ENCODE measurements around the gene DMAC2L. TPM values are rescaled to one million over a fixed set of nuclear protein-coding genes. Genes with fewer than 3 reads are reported as not detected.
"Not testable (repeated sequence)": the region's sequence is repeated elsewhere in the genome, so short reads cannot be mapped to it uniquely, and the experiment has no call there.

DMAC2L gene
- total RNA-seq, 1 donor from 2014 or later: 10.8 TPM

- FAIRE-seq (no peak), DNase-seq (ENCODE audit: low read depth) (no peak)
- Histone ChIP-seq H3K36me3 (ENCODE audit: control insufficient read depth, insufficient read depth, low read length) (no peaks in the 10 kb centered on the region), H3K4me3 (ENCODE audit: low read depth, low read length) (no peak overlapping the region), H3K27me3 (ENCODE audit: control insufficient read depth, insufficient read depth, low read length) (no peaks in the 10 kb centered on the region)
- TF ChIP-seq CTCF (IDR thresholded peaks at IDR 0.05; ENCODE audit: insufficient read depth, low read length, severe bottlenecking): no peak
Measured at GRCh38 chr14:50348933-50349332, 36.8 kb downstream of the DMAC2L start.

- no peak overlapping the region for H3K4me3 ChIP-seq (ENCODE audit: low read depth, low read length)
Measured at GRCh38 chr14:50350975-50351374, 38.9 kb downstream of the DMAC2L start.

GRCh38 chr14:50352584-50352983 lies 40.5 kb downstream of the DMAC2L start:
- no peaks in the 10 kb centered on the region for H3K36me3 ChIP-seq (ENCODE audit: control insufficient read depth, insufficient read depth, low read length)
- no peak for TF ChIP-seq CTCF (IDR thresholded peaks at IDR 0.05; ENCODE audit: insufficient read depth, low read length, severe bottlenecking)
- FAIRE-seq: no peak
- H3K4me3 ChIP-seq (ENCODE audit: low read depth, low read length): no peak overlapping the region
- H3K27me3 ChIP-seq (ENCODE audit: control insufficient read depth, insufficient read depth, low read length): no peaks in the 10 kb centered on the region
- DNase-seq (ENCODE audit: low read depth): no peak

More at GRCh38 chr14:50350975-50351374, 38.9 kb downstream of the DMAC2L start:
- DNase-seq (ENCODE audit: low read depth): no peak
- TF ChIP-seq CTCF (IDR thresholded peaks at IDR 0.05; ENCODE audit: insufficient read depth, low read length, severe bottlenecking): no peak
- Histone ChIP-seq H3K27me3 (ENCODE audit: control insufficient read depth, insufficient read depth, low read length) (no peaks in the 10 kb centered on the region), H3K36me3 (ENCODE audit: control insufficient read depth, insufficient read depth, low read length) (no peaks in the 10 kb centered on the region)
- no peak for FAIRE-seq

- no peak for DNase-seq (ENCODE audit: low read depth)
- Histone ChIP-seq H3K36me3 (ENCODE audit: control insufficient read depth, insufficient read depth, low read length) (no peaks in the 10 kb centered on the region), H3K4me3 (ENCODE audit: low read depth, low read length) (no peak overlapping the region), H3K27me3 (ENCODE audit: control insufficient read depth, insufficient read depth, low read length) (no peaks in the 10 kb centered on the region)
- no peak for TF ChIP-seq CTCF (IDR thresholded peaks at IDR 0.05; ENCODE audit: insufficient read depth, low read length, severe bottlenecking)
- no peak for FAIRE-seq
Measured at GRCh38 chr14:50353126-50353525, 41.0 kb downstream of the DMAC2L start.

- TF ChIP-seq CTCF (IDR thresholded peaks at IDR 0.05; ENCODE audit: insufficient read depth, low read length, severe bottlenecking): no peak
- no peaks in the 10 kb centered on the region for H3K27me3 ChIP-seq (ENCODE audit: control insufficient read depth, insufficient read depth, low read length)
- no peak for FAIRE-seq
Measured at GRCh38 chr14:50354527-50354926, 42.4 kb downstream of the DMAC2L start.

GRCh38 chr14:50355692-50356091 lies 43.6 kb downstream of the DMAC2L start:
- no peaks in the 10 kb centered on the region for H3K36me3 ChIP-seq (ENCODE audit: control insufficient read depth, insufficient read depth, low read length)
- H3K27me3 ChIP-seq (ENCODE audit: control insufficient read depth, insufficient read depth, low read length): no peaks in the 10 kb centered on the region
- FAIRE-seq (no peak), DNase-seq (ENCODE audit: low read depth) (no peak)
- no peak for TF ChIP-seq CTCF (IDR thresholded peaks at IDR 0.05; ENCODE audit: insufficient read depth, low read length, severe bottlenecking)
- H3K4me3 ChIP-seq (ENCODE audit: low read depth, low read length): no peak overlapping the region

More at GRCh38 chr14:50354527-50354926, 42.4 kb downstream of the DMAC2L start:
- Histone ChIP-seq H3K4me3 (ENCODE audit: low read depth, low read length) (no peak overlapping the region), H3K36me3 (ENCODE audit: control insufficient read depth, insufficient read depth, low read length) (no peaks in the 10 kb centered on the region)
- DNase-seq (ENCODE audit: low read depth): no peak

GRCh38 chr14:50356283-50356682 lies 44.2 kb downstream of the DMAC2L start:
- not testable (repeated sequence) for H3K4me3 ChIP-seq (ENCODE audit: low read depth, low read length); FAIRE-seq; DNase-seq (ENCODE audit: low read depth); H3K36me3 ChIP-seq (ENCODE audit: control insufficient read depth, insufficient read depth, low read length); H3K27me3 ChIP-seq (ENCODE audit: control insufficient read depth, insufficient read depth, low read length)

All from bronchial epithelial cell (primary cell).